Caco-2 (cell line): Measurements from ENCODE around the gene GPR61. TPM values are rescaled to one million over a fixed set of nuclear protein-coding genes. Genes with fewer than 3 reads are reported as not detected.

Experiments used
- BruUV-seq: library from RNA; stranded (reverse); fragments of 400-500 nt; replicated peaks from 2 replicates; lab custom pipeline; 2021; lab: Mats Ljungman, UMichigan
- CTCF ChIA-PET: fragments of 300-600 bp; sonication (Branson Sonifier 250); formaldehyde crosslinking; loops from one replicate; lab custom pipeline; 2022; ENCODE audit warnings: antibody characterized with exemption; lab: Charles Lee
- POLR2A ChIA-PET: fragments of 300-600 bp; sonication (Branson Sonifier 250); formaldehyde crosslinking; loops from one replicate; lab custom pipeline; 2022; ENCODE audit warnings: antibody characterized with exemption; lab: Charles Lee
- DNase-seq, 2 experiments: peaks; one replicate each; pipeline versions ENCODE4 v3.0.0 to v3.0.0-alpha.2; 2020 to 2022
- H3K27me3 ChIP-seq: replicated peaks from 2 replicates; pipeline ENCODE4 v1.6.0; 2011; ENCODE audit warnings: low read length; ENCODE audit not compliant: control insufficient read depth, insufficient read depth
- H3K36me3 ChIP-seq: 2 replicates; pipeline ENCODE4 v1.5.1; 2011; ENCODE audit warnings: low read length; ENCODE audit not compliant: control insufficient read depth, insufficient read depth
- H3K4me1 ChIP-seq: fragments of 250-450 bp; sonication (Bioruptor Pico); 2 replicates; pipeline ENCODE4 v1.5.1; 2020; ENCODE audit warnings: mild to moderate bottlenecking
- H3K4me3 ChIP-seq: 2 replicates; pipeline ENCODE4 v1.5.1; 2011; ENCODE audit warnings: low read depth, mild to moderate bottlenecking, control low read depth, low read length
- H3K9me3 ChIP-seq: fragments of 250-450 bp; sonication (Bioruptor Pico); 2 replicates; pipeline ENCODE4 v1.5.1; 2020; ENCODE audit warnings: mild to moderate bottlenecking, moderate library complexity
- H3K27ac Mint-ChIP-seq: one replicate; pipeline ENCODE4 v1.8.0; 2022; ENCODE audit warnings: mixed read lengths; ENCODE audit not compliant: unreplicated experiment
- H3K27me3 Mint-ChIP-seq: one replicate; pipeline ENCODE4 v1.8.0; 2022; ENCODE audit warnings: mixed read lengths; ENCODE audit not compliant: insufficient read depth, unreplicated experiment
- H3K36me3 Mint-ChIP-seq: one replicate; pipeline ENCODE4 v1.8.0; 2022; ENCODE audit warnings: mild to moderate bottlenecking, mixed read lengths; ENCODE audit not compliant: insufficient read depth, unreplicated experiment
- H3K4me1 Mint-ChIP-seq: one replicate; pipeline ENCODE4 v1.8.0; 2022; ENCODE audit warnings: low read depth, mixed read lengths; ENCODE audit not compliant: unreplicated experiment
- H3K4me3 Mint-ChIP-seq: one replicate; pipeline ENCODE4 v1.8.0; 2022; ENCODE audit warnings: mild to moderate bottlenecking, moderate library complexity, mixed read lengths; ENCODE audit not compliant: unreplicated experiment
- H3K9me3 Mint-ChIP-seq: one replicate; pipeline ENCODE4 v1.8.0; 2022; ENCODE audit warnings: mixed read lengths; ENCODE audit not compliant: unreplicated experiment
- CTCF ChIP-seq, 2 experiments: fragments of 200-600 bp in 1 of 2; IDR thresholded peaks; 1 replicate in 1 of 2; 2 replicates in 1 of 2; pipeline versions ENCODE4 v1.5.1 to v1.8.0; 2011 to 2022; ENCODE audit warnings: antibody characterized with exemption in 1 of 2, control low read depth in 1 of 2, inconsistent platforms in 1 of 2, low read depth in 1 of 2, low read length in 1 of 2, mild to moderate bottlenecking in 1 of 2, moderate library complexity in 1 of 2; ENCODE audit not compliant: insufficient read depth in 1 of 2, severe bottlenecking in 1 of 2, unreplicated experiment in 1 of 2
- intact Hi-C: fragments of 100-400 bp; cut with micrococcal nuclease; formaldehyde crosslinking; loops from one replicate; pipeline ENCODE4 v1.10.0; 2022; ENCODE audit not compliant: unreplicated experiment
- total RNA-seq: library from RNA; stranded (reverse); gene quantifications from 2 replicates; pipeline ENCODE4 v1.2.3, GENCODE V29; 2022

The GPR61 gene
- total RNA-seq, 1 experiment from 2014 or later: not detected

DNA sequence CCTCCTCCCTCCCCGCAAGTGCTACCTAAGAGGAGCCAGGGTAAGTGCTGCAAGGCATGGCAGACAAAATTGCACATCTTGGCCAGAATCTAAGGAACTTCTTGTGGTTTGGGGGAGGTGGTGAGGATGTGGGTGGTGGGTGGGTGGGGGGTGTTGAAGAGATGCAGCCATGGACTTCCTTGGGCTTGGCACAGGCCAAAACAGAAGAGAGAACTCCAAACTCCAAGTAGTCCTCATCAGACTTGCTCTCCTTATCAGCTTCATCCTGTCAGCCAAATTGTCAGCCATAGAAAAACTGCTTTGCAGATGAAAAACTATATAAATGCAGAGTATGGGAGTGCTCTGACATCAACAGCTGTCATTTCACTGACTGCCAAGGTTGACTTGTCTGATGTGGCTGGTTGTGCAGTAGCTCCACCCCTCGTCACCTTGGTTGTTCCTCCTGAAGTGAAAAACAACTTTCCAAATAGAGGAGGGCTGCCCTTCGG lies 37.3 kb upstream of the GPR61 start:
- TF ChIP-seq CTCF (IDR thresholded peaks at IDR 0.05; ENCODE audit: insufficient read depth in 1 of 2, low read depth in 1 of 2, low read length in 1 of 2, severe bottlenecking in 1 of 2, unreplicated experiment in 1 of 2): no peak
- CTCF ChIA-PET: no interaction called here
- H3K9me3 ChIP-seq: no peaks in the 10 kb centered on the region
- Mint-ChIP-seq H3K27me3 (no peaks in the 10 kb centered on the region), H3K27ac (no peak overlapping the region), H3K4me3 (no peak overlapping the region), H3K9me3 (no peaks in the 10 kb centered on the region), H3K36me3 (no peaks in the 10 kb centered on the region), H3K4me1 (no peaks in the 10 kb centered on the region)
- H3K36me3 ChIP-seq: no peaks in the 10 kb centered on the region
- no TSS peak for BruUV-seq
- intact Hi-C loops: no loop called here
- H3K27me3 ChIP-seq: no peaks in the 10 kb centered on the region
- POLR2A ChIA-PET: no interaction called here
- DNase-seq: no peak
- H3K4me3 ChIP-seq: no peak overlapping the region
- H3K4me1 ChIP-seq: no peaks in the 10 kb centered on the region

DNA sequence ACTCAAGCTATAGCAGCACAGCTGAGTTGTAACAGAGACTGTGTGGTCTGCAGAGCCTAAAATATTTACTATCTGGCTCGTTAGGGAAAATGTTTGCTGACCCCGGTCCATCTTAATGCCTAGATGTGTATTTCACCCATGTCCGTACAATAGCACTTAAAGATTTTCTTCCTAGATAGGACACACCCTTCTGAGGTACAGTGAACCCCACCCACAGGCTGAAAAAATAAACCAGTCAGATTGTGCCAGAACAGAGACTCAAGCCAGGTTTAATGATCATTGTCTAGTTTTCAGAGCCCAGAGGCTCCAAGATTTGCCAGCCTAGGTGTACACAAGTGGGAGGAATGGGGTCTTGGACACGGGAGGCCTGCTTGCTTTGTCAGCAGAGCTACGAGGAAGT lies 35.7 kb upstream of the GPR61 start:
- Histone ChIP-seq H3K9me3 (no peaks in the 10 kb centered on the region), H3K36me3 (no peaks in the 10 kb centered on the region), H3K4me1 (no peaks in the 10 kb centered on the region), H3K27me3 (no peaks in the 10 kb centered on the region), H3K4me3 (no peak overlapping the region)
- ChIA-PET CTCF (no interaction called here), POLR2A (no interaction called here)
- H3K27ac Mint-ChIP-seq: no peak overlapping the region
- H3K4me3 Mint-ChIP-seq: no peak overlapping the region
- BruUV-seq: no TSS peak
- no peak for TF ChIP-seq CTCF (IDR thresholded peaks at IDR 0.05; ENCODE audit: insufficient read depth in 1 of 2, low read depth in 1 of 2, low read length in 1 of 2, severe bottlenecking in 1 of 2, unreplicated experiment in 1 of 2)
- no peaks in the 10 kb centered on the region for H3K4me1 Mint-ChIP-seq
- H3K9me3 Mint-ChIP-seq: no peaks in the 10 kb centered on the region
- H3K36me3 Mint-ChIP-seq: no peaks in the 10 kb centered on the region
- H3K27me3 Mint-ChIP-seq: peaks cover 5% of the 10 kb centered on the region
- DNase-seq: no peak
- intact Hi-C loops: no loop called here

GRCh38 chr1:109504974-109505373 lies 34.7 kb upstream of the GPR61 start:
- Histone ChIP-seq H3K36me3 (no peaks in the 10 kb centered on the region), H3K4me1 (no peaks in the 10 kb centered on the region), H3K4me3 (no peak overlapping the region), H3K9me3 (no peaks in the 10 kb centered on the region), H3K27me3 (no peaks in the 10 kb centered on the region)
- Mint-ChIP-seq H3K36me3 (no peaks in the 10 kb centered on the region), H3K9me3 (no peaks in the 10 kb centered on the region), H3K27me3 (peaks cover 5% of the 10 kb centered on the region), H3K27ac (no peak overlapping the region), H3K4me1 (peaks cover under 1% of the 10 kb centered on the region), H3K4me3 (no peak overlapping the region)
- POLR2A ChIA-PET: interaction anchor here (0.5 kb wide), 1 partner anchor 21 kb away, joined by 12 read pairs; the partner anchor contains the start of gene ATXN7L2
- TF ChIP-seq CTCF (IDR thresholded peaks at IDR 0.05; ENCODE audit: insufficient read depth in 1 of 2, low read depth in 1 of 2, low read length in 1 of 2, severe bottlenecking in 1 of 2, unreplicated experiment in 1 of 2): no peak
- CTCF ChIA-PET: no interaction called here
- BruUV-seq: no TSS peak
- DNase-seq: no peak
- intact Hi-C loops: no loop called here
